Lower leg skin (tissue), 4 donors: ENCODE results near the gene MAP2K6. TPM values are rescaled to one million over a fixed set of nuclear protein-coding genes. Genes with fewer than 3 reads are reported as not detected.

Experiments used
- DNase-seq, 2 donors: peaks; one replicate each; pipeline ENCODE4 v3.0.0-alpha.2; 2019; ENCODE audit warnings: low spot score in 2 of 2
- H3K4me3 ChIP-seq: fragments of 200-600 bp; sonication (generic); 2 replicates; pipeline ENCODE4 v1.5.1; 2017; ENCODE audit warnings: mild to moderate bottlenecking, low read depth; ENCODE audit not compliant: poor library complexity, severe bottlenecking
- POLR2A ChIP-seq, 2 donors: fragments of 450-650 bp; IDR thresholded peaks; one replicate each; pipeline ENCODE4 v1.6.1; 2016 to 2017; ENCODE audit warnings: antibody characterized with exemption in 2 of 2, mild to moderate bottlenecking in 1 of 2, moderate library complexity in 1 of 2
- WGBS, 2 donors: methylation state at CpG; one replicate each; pipeline ENCODE4 v1.1.5; 2018; 5-methylcytosine and 5-hydroxymethylcytosine counted together
- intact Hi-C: fragments of 100-400 bp; cut with DNase I; formaldehyde crosslinking; loops from one replicate; pipeline ENCODE4 v1.15.0; 2023; ENCODE audit warnings: low total_unique reads
- total RNA-seq, 4 donors: library from RNA; depleted of rRNA; stranded (reverse); fragments of >200 nt; gene quantifications; one replicate each; pipeline ENCODE4 v1.1.0, GENCODE V29; 2016
- TF ChIP-seq, protein P1 (sequence below), 3 donors: fragments of 450-650 bp; IDR thresholded peaks; one replicate each; pipeline ENCODE4 v1.5.1; 2016; ENCODE audit warnings: antibody characterized with exemption in 3 of 3, mild to moderate bottlenecking in 3 of 3, moderate library complexity in 2 of 3

The MAP2K6 gene
- total RNA-seq, 4 donors from 2014 or later = 1.7 to 4.4 (median 2.0) TPM

GRCh38 chr17:69428252-69428980 is 13.9 kb downstream of the MAP2K6 start:
- no peak overlapping the region for H3K4me3 ChIP-seq
- peak in 1 of 2 donors; percentile 26 for DNase-seq
- 68 to 83% methylated on average over 6 of the region's 6 CpGs for WGBS, 2 donors
- TF ChIP-seq, protein P1, sequence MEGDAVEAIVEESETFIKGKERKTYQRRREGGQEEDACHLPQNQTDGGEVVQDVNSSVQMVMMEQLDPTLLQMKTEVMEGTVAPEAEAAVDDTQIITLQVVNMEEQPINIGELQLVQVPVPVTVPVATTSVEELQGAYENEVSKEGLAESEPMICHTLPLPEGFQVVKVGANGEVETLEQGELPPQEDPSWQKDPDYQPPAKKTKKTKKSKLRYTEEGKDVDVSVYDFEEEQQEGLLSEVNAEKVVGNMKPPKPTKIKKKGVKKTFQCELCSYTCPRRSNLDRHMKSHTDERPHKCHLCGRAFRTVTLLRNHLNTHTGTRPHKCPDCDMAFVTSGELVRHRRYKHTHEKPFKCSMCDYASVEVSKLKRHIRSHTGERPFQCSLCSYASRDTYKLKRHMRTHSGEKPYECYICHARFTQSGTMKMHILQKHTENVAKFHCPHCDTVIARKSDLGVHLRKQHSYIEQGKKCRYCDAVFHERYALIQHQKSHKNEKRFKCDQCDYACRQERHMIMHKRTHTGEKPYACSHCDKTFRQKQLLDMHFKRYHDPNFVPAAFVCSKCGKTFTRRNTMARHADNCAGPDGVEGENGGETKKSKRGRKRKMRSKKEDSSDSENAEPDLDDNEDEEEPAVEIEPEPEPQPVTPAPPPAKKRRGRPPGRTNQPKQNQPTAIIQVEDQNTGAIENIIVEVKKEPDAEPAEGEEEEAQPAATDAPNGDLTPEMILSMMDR (IDR thresholded peaks at IDR 0.05) = no peak
- no peak for TF ChIP-seq POLR2A (IDR thresholded peaks at IDR 0.05)
- intact Hi-C loops = no loop called here

- no peak for TF ChIP-seq POLR2A (IDR thresholded peaks at IDR 0.05)
- 43 to 53% methylated on average over 4 of the region's 4 CpGs for WGBS, 2 donors
- no peak for DNase-seq
- intact Hi-C loops = no loop called here
- no peak overlapping the region for H3K4me3 ChIP-seq
These were observed 16.0 kb downstream of the MAP2K6 start for GRCh38 chr17:69430488-69430887.

- intact Hi-C loops = no loop called here
- WGBS, 2 donors = 94 to 97% methylated on average over 3 of the region's 3 CpGs
- DNase-seq = no peak
- H3K4me3 ChIP-seq = no peak overlapping the region
- no peak for TF ChIP-seq POLR2A (IDR thresholded peaks at IDR 0.05)
- TF ChIP-seq, protein P1 (IDR thresholded peaks at IDR 0.05) = no peak
These were observed 17.3 kb downstream of the MAP2K6 start for GRCh38 chr17:69431835-69432234.

GRCh38 chr17:69433093-69433492 is 18.6 kb downstream of the MAP2K6 start:
- TF ChIP-seq, protein P1 (IDR thresholded peaks at IDR 0.05) = no peak
- WGBS, 2 donors = 83 to 86% methylated on average over 3 of the region's 3 CpGs
- intact Hi-C loops = no loop called here
- DNase-seq = no peak
- H3K4me3 ChIP-seq = no peak overlapping the region

GRCh38 chr17:69434164-69434579 is 19.7 kb downstream of the MAP2K6 start:
- no peak overlapping the region for H3K4me3 ChIP-seq
- intact Hi-C loops = no loop called here
- peak in 1 of 2 donors; percentile 18 for DNase-seq
- 17 to 25% methylated on average over 3 of the region's 3 CpGs for WGBS, 2 donors
- TF ChIP-seq, protein P1 (IDR thresholded peaks at IDR 0.05) = no peak
- TF ChIP-seq POLR2A (IDR thresholded peaks at IDR 0.05) = no peak

GRCh38 chr17:69435971-69436696 is 21.6 kb downstream of the MAP2K6 start:
- H3K4me3 ChIP-seq = no peak overlapping the region
- TF ChIP-seq POLR2A (IDR thresholded peaks at IDR 0.05) = no peak
- TF ChIP-seq, protein P1 (IDR thresholded peaks at IDR 0.05) = no peak
- intact Hi-C loops = no loop called here
- WGBS, 2 donors = 80 to 83% methylated on average over 5 of the region's 5 CpGs
- DNase-seq = no peak
